ENCODE measurements around the gene MTX2.

- TF ChIP-seq EZH2 (IDR thresholded peaks at IDR 0.05; ENCODE audit: insufficient read depth, poor library complexity, severe bottlenecking), result no peak
- TF ChIP-seq EZH2phosphoT487 (IDR thresholded peaks at IDR 0.05; ENCODE audit: insufficient read depth, low read depth), result no peak
Measured at GRCh38 chr2:176321916-176322315, 52.7 kb downstream of the MTX2 start.
